Esophagus squamous epithelium (tissue), 5 donors: Measurements from ENCODE around the gene NAV2. TPM values are rescaled to one million over a fixed set of nuclear protein-coding genes. Genes with fewer than 3 reads are reported as not detected.

Source experiments
- DNase-seq: peaks from one replicate; lab custom pipeline; 2025; lab: John Stamatoyannopoulos, UW
- H3K27ac ChIP-seq, 4 donors: fragments of 200-600 bp; sonication (generic); one replicate each; pipeline ENCODE4 v1.5.1; 2016 to 2019; ENCODE audit warnings: mild to moderate bottlenecking in 1 of 4
- H3K27me3 ChIP-seq, 4 donors: fragments of 200-600 bp; sonication (generic); 1 replicate in 3 of 4; 2 replicates in 1 of 4; pipeline versions ENCODE4 v1.5.1 to v1.6.0; 2017 to 2021; ENCODE audit warnings: antibody characterized with exemption in 1 of 4
- H3K36me3 ChIP-seq, 3 donors: fragments of 200-600 bp; sonication (generic); one replicate each; pipeline ENCODE4 v1.5.1; 2016 to 2019
- H3K4me1 ChIP-seq, 3 donors: fragments of 200-600 bp; sonication (generic); one replicate each; pipeline ENCODE4 v1.5.1; 2017 to 2019
- H3K4me3 ChIP-seq, 4 donors: fragments of 200-600 bp; sonication (generic); 1 replicate in 3 of 4; 2 replicates in 1 of 4; pipeline ENCODE4 v1.5.1; 2016 to 2019; ENCODE audit warnings: mild to moderate bottlenecking in 2 of 4, moderate library complexity in 1 of 4
- H3K9me3 ChIP-seq, 3 donors: fragments of 200-600 bp; sonication (generic); one replicate each; pipeline ENCODE4 v1.5.1; 2016 to 2019
- POLR2A ChIP-seq, 4 donors: fragments of 450-650 bp; IDR thresholded peaks; one replicate each; pipeline ENCODE4 v1.6.1; 2017; ENCODE audit warnings: antibody characterized with exemption in 4 of 4, mild to moderate bottlenecking in 4 of 4, moderate library complexity in 3 of 4
- WGBS, 2 donors: methylation state at CpG; one replicate each; pipeline ENCODE4 v1.1.5; 2018; 5-methylcytosine and 5-hydroxymethylcytosine counted together
- intact Hi-C: fragments of 100-400 bp; cut with DNase I; formaldehyde crosslinking; loops from one replicate; pipeline ENCODE4 v1.15.0; 2022
- total RNA-seq, 4 donors: library from RNA; depleted of rRNA; stranded (reverse); fragments of >200 nt; gene quantifications; one replicate each; pipeline ENCODE4 v1.1.0, GENCODE V29; 2016
- TF ChIP-seq, protein P1 (sequence below), 6 experiments: fragments of 450-650 bp in 4 of 6; fragments of 200-600 bp in 2 of 6; sonication (generic) in 2 of 6; IDR thresholded peaks; one replicate each; pipeline ENCODE4 v1.5.1; 2016 to 2019; ENCODE audit warnings: antibody characterized with exemption in 6 of 6, mild to moderate bottlenecking in 4 of 6, moderate library complexity in 4 of 6
- donor health status: DM: yes; HTN: yes; CAD: no.

The NAV2 gene
- total RNA-seq, 4 donors from 2014 or later, result 4.9 to 19.1 (median 14.6) TPM

GRCh38 chr11:20050048-20050447, 337.4 kb downstream of the NAV2 start:
- no peak overlapping the region for H3K4me3 ChIP-seq
- peaks cover 10 to 70% (median 19%) of the 10 kb centered on the region in 3 donors for H3K4me1 ChIP-seq
- H3K36me3 ChIP-seq, result peaks cover 0 to 73% (median 10%) of the 10 kb centered on the region in 3 donors
- intact Hi-C loops, result no loop called here
- H3K9me3 ChIP-seq, result no peaks in the 10 kb centered on the region
- WGBS, 2 donors, result 71 to 78% methylated on average over 4 of the region's 4 CpGs
- no peaks in the 10 kb centered on the region for H3K27me3 ChIP-seq
- TF ChIP-seq, protein P1, sequence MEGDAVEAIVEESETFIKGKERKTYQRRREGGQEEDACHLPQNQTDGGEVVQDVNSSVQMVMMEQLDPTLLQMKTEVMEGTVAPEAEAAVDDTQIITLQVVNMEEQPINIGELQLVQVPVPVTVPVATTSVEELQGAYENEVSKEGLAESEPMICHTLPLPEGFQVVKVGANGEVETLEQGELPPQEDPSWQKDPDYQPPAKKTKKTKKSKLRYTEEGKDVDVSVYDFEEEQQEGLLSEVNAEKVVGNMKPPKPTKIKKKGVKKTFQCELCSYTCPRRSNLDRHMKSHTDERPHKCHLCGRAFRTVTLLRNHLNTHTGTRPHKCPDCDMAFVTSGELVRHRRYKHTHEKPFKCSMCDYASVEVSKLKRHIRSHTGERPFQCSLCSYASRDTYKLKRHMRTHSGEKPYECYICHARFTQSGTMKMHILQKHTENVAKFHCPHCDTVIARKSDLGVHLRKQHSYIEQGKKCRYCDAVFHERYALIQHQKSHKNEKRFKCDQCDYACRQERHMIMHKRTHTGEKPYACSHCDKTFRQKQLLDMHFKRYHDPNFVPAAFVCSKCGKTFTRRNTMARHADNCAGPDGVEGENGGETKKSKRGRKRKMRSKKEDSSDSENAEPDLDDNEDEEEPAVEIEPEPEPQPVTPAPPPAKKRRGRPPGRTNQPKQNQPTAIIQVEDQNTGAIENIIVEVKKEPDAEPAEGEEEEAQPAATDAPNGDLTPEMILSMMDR (IDR thresholded peaks at IDR 0.05), result no peak
- no peak for TF ChIP-seq POLR2A (IDR thresholded peaks at IDR 0.05)
- DNase-seq, result no peak
- peak overlapping the region; percentile 38 to 65 (median 56) for H3K27ac ChIP-seq

- Histone ChIP-seq H3K27ac (peak overlapping the region in 3 of 4 donors; percentile 8 to 65 (median 52)), H3K27me3 (no peaks in the 10 kb centered on the region), H3K4me3 (no peak overlapping the region), H3K4me1 (peaks cover 15 to 77% (median 26%) of the 10 kb centered on the region in 3 donors), H3K36me3 (peaks cover 0 to 73% (median 4%) of the 10 kb centered on the region in 3 donors), H3K9me3 (no peaks in the 10 kb centered on the region)
- 55 to 64% methylated on average over 8 to 9 of the region's 9 CpGs for WGBS, 2 donors
- no peak for DNase-seq
- intact Hi-C loops, result no loop called here
- no peak for TF ChIP-seq POLR2A (IDR thresholded peaks at IDR 0.05)
Observed at GRCh38 chr11:20050551-20051333, 338.1 kb downstream of the NAV2 start.

GRCh38 chr11:20051469-20052399, 339.1 kb downstream of the NAV2 start:
- WGBS, 2 donors, result 72 to 73% methylated on average over 3 to 5 of the region's 5 CpGs
- Histone ChIP-seq H3K27ac (peak overlapping the region in 3 of 4 donors; percentile 8 to 52 (median 51)), H3K36me3 (peaks cover 0 to 72% (median 4%) of the 10 kb centered on the region in 3 donors), H3K9me3 (no peaks in the 10 kb centered on the region), H3K4me3 (no peak overlapping the region), H3K27me3 (no peaks in the 10 kb centered on the region), H3K4me1 (peaks cover 15 to 87% (median 30%) of the 10 kb centered on the region in 3 donors)
- TF ChIP-seq POLR2A (IDR thresholded peaks at IDR 0.05), result no peak
- TF ChIP-seq, protein P1 (IDR thresholded peaks at IDR 0.05), result no peak
- intact Hi-C loops, result no loop called here
- no peak for DNase-seq

GRCh38 chr11:20053572-20053971, 340.9 kb downstream of the NAV2 start:
- intact Hi-C loops, result no loop called here
- TF ChIP-seq, protein P1 (IDR thresholded peaks at IDR 0.05), result no peak
- Histone ChIP-seq H3K27ac (peak overlapping the region in 3 of 4 donors; percentile 23 to 39 (median 39)), H3K4me1 (peaks cover 15 to 92% (median 36%) of the 10 kb centered on the region in 3 donors), H3K36me3 (peaks cover 0 to 74% (median 4%) of the 10 kb centered on the region in 3 donors), H3K9me3 (no peaks in the 10 kb centered on the region), H3K4me3 (no peak overlapping the region), H3K27me3 (no peaks in the 10 kb centered on the region)
- DNase-seq, result no peak
- 48 to 53% methylated on average over 4 of the region's 4 CpGs for WGBS, 2 donors

DNA sequence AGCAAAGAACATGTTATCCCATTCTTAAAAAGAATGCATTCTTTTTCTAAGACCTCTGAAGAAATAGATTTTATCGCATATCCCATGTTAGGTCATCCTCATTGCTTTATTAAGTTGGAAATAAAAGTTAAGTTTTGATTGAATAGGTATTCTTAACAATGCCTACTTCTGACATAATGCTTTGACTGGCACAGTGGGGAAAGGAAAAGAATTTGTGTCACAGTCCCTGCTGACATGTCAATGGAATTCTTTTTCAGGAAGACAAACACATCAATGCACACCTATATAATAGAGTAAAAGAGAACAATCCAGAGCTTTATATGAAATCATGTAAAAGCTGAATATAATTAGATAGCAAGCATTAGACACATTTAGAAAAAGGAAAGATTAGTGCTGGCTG, 341.9 kb downstream of the NAV2 start:
- intact Hi-C loops, result no loop called here
- Histone ChIP-seq H3K9me3 (no peaks in the 10 kb centered on the region), H3K27me3 (no peaks in the 10 kb centered on the region), H3K4me3 (no peak overlapping the region), H3K27ac (peak overlapping the region in 3 of 4 donors; percentile 75 to 83 (median 78)), H3K4me1 (peaks cover 15 to 92% (median 40%) of the 10 kb centered on the region in 3 donors), H3K36me3 (peaks cover 0 to 64% (median 0%) of the 10 kb centered on the region in 3 donors)
- no peak for DNase-seq
- WGBS, 2 donors, result 87 to 93% methylated on average over 1 of the region's 1 CpG
- TF ChIP-seq, protein P1 (IDR thresholded peaks at IDR 0.05), result no peak
- no peak for TF ChIP-seq POLR2A (IDR thresholded peaks at IDR 0.05)
